ENCODE data around the gene RSPH3.

Gene RSPH3

DNA sequence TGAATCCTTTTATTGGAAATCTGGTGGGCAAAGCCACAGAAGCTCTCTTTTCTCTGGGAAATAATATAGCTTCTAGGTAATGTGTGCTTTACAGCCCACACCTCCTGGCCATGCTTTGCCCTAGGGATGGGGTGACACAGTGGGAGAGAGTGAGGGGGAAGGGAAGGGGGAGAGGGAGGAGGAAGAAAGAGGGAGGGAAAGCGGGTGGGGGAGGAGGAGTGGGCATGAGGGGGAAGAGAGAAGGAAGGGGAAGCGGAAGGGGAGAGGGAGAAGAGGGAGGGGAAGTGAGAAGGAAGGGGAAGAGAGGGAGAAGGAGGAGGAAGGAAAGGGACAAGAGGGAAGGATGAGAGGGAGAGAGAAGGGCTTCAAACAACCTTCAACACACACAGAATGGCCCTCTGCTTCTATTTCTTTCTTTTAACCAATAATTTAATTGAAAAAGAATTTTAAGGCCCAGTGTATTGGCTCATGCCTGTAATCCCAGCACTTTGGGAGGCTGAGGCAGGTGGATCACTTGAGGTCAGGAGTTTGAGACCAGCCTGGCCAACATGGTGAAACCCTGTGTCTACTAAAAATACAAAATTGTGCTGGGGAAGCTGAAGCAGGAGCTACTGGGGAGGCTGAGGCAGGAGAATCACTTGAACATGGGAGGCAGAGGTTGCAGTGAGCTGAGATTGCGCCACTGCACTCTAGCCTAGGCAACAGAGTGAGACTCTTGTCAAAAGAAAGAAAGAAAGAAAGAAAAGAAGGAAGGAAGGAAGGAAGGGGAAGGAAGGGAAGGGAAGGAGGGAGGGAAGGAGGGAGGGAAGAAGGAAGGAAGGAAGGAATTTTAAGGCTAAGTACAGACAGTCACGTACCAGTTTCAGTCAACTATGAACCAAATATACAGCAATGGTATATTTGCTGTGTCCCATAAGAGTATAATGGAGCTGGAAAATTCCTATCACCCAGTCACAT, 75.2 kb downstream of the RSPH3 start:
- no peak for DNase-seq

DNA sequence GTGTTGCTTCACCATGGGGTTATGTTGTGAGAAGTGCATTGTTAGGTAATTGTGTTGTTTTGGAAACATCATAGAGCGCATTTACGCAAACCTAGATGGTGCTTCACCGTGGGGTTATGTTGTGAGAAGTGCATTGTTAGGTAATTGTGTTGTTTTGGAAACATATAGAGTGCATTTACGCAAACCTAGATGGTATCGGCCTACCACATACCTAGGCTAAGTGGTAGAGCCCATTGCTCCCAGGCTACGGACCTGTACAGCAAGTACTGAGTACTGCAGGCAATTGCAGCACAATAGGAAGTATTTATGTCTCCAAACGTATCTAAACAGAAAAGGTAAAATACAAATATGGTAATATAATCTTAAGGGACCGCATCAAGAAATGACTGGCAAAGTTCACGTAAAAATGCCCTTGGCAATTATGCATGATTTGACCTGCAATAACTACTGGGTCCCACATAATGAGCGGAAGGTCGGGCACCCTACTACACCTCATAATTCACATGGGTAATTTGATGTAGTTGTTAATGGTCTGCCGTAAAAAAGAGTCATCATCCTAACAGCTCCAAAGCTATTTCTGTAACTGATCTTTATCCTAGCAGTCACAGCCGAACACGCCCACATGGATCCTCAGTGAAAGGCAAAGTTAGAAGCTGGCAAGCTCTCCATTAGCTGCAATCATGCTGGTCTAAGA, 76.0 kb downstream of the RSPH3 start:
- DNase-seq: no peak

All from femur (tissue), 1 donor.